IPS-18c (cell line): ENCODE measurements around the gene HOMER1.
A peak's percentile ranks its signal among the peaks of the same experiment; 100 is the strongest.

Experiments
- H3K4me3 ChIP-seq: 2 replicates; pipeline ENCODE4 v1.7.0; 2013; ENCODE audit warnings: low read depth, mild to moderate bottlenecking, low read length, moderate library complexity; ENCODE audit not compliant: insufficient read depth
- H3K9me3 ChIP-seq: one replicate; pipeline ENCODE4 v1.6.1; 2013; ENCODE audit warnings: mild to moderate bottlenecking, low read length, moderate library complexity; ENCODE audit not compliant: control insufficient read depth, insufficient read depth

Gene HOMER1

GRCh38 chr5:79513704-79514390 is at the start of gene HOMER1:
Gene HOMER1, minus strand, starts transcription at chr5:79514134. Its CDS starts 1,360 bp downstream, at chr5:79512774.
- H3K9me3 ChIP-seq: no peaks in the 10 kb centered on the region
- H3K4me3 ChIP-seq: peak within 1 kb of the TSS; percentile 92

- H3K9me3 ChIP-seq: no peaks in the 10 kb centered on the region
- H3K4me3 ChIP-seq: no peak overlapping the region
Observed at GRCh38 chr5:79563247-79563590, 49.3 kb upstream of the HOMER1 start.

- Histone ChIP-seq H3K4me3 (no peak overlapping the region), H3K9me3 (no peaks in the 10 kb centered on the region)
Observed at GRCh38 chr5:79562351-79563246, 48.7 kb upstream of the HOMER1 start.

- Histone ChIP-seq H3K4me3 (no peak overlapping the region), H3K9me3 (no peaks in the 10 kb centered on the region)
Observed at GRCh38 chr5:79561525-79561893, 47.6 kb upstream of the HOMER1 start.

GRCh38 chr5:79560771-79561524 is 47.0 kb upstream of the HOMER1 start:
- no peak overlapping the region for H3K4me3 ChIP-seq
- H3K9me3 ChIP-seq: no peaks in the 10 kb centered on the region

GRCh38 chr5:79555418-79555817 is 41.5 kb upstream of the HOMER1 start:
- Histone ChIP-seq H3K9me3 (no peaks in the 10 kb centered on the region), H3K4me3 (no peak overlapping the region)

- no peaks in the 10 kb centered on the region for H3K9me3 ChIP-seq
- no peak overlapping the region for H3K4me3 ChIP-seq
Observed at GRCh38 chr5:79552984-79553383, 39.0 kb upstream of the HOMER1 start.

GRCh38 chr5:79547982-79548381 is 34.0 kb upstream of the HOMER1 start:
- no peak overlapping the region for H3K4me3 ChIP-seq

GRCh38 chr5:79547429-79547822 is 33.5 kb upstream of the HOMER1 start:
- H3K4me3 ChIP-seq: no peak overlapping the region
- H3K9me3 ChIP-seq: no peaks in the 10 kb centered on the region

More at GRCh38 chr5:79547982-79548381, 34.0 kb upstream of the HOMER1 start:
- H3K9me3 ChIP-seq: no peaks in the 10 kb centered on the region

GRCh38 chr5:79546782-79547428 is 33.0 kb upstream of the HOMER1 start:
- H3K4me3 ChIP-seq: no peak overlapping the region
- H3K9me3 ChIP-seq: no peaks in the 10 kb centered on the region

GRCh38 chr5:79544131-79544530 is 30.2 kb upstream of the HOMER1 start:
- H3K9me3 ChIP-seq: no peaks in the 10 kb centered on the region
- no peak overlapping the region for H3K4me3 ChIP-seq

GRCh38 chr5:79540939-79541338 is 27.0 kb upstream of the HOMER1 start:
- Histone ChIP-seq H3K9me3 (no peaks in the 10 kb centered on the region), H3K4me3 (no peak overlapping the region)

- H3K4me3 ChIP-seq: no peak overlapping the region
- H3K9me3 ChIP-seq: no peaks in the 10 kb centered on the region
Observed at GRCh38 chr5:79536193-79536906, 22.4 kb upstream of the HOMER1 start.

- no peaks in the 10 kb centered on the region for H3K9me3 ChIP-seq
- H3K4me3 ChIP-seq: no peak overlapping the region
Observed at GRCh38 chr5:79535477-79536192, 21.7 kb upstream of the HOMER1 start.

- no peak overlapping the region for H3K4me3 ChIP-seq
- no peaks in the 10 kb centered on the region for H3K9me3 ChIP-seq
Observed at GRCh38 chr5:79529110-79529509, 15.2 kb upstream of the HOMER1 start.

GRCh38 chr5:79527431-79527830 is 13.5 kb upstream of the HOMER1 start:
- Histone ChIP-seq H3K4me3 (no peak overlapping the region), H3K9me3 (no peaks in the 10 kb centered on the region)
